Panc1 (cell line): ENCODE data around the gene GPSM1. TPM values are rescaled to one million over a fixed set of nuclear protein-coding genes. Genes with fewer than 3 reads are reported as not detected.

Experiments used
- ATAC-seq: fragments of 200-7000 bp; cut with Tn5 transposase; 2 replicates; pipeline ENCODE4 v1.9.1; 2020; ENCODE audit warnings: mild to moderate bottlenecking, moderate library complexity
- BruUV-seq: library from RNA; stranded (reverse); fragments of 400-500 nt; replicated peaks from 2 replicates; lab custom pipeline; 2021; lab: Mats Ljungman, UMichigan
- CTCF ChIA-PET: fragments of 300-600 bp; sonication (Branson Sonifier 250); formaldehyde crosslinking; loops from one replicate; lab custom pipeline; 2022; ENCODE audit warnings: antibody characterized with exemption; lab: Charles Lee
- POLR2A ChIA-PET: fragments of 300-600 bp; sonication (Branson Sonifier 250); formaldehyde crosslinking; loops from one replicate; lab custom pipeline; 2022; ENCODE audit warnings: antibody characterized with exemption; lab: Charles Lee
- DNase-seq: peaks from one replicate; pipeline ENCODE4 v3.0.0-alpha.2; 2010; ENCODE audit warnings: low read depth, low spot score
- H3K27ac ChIP-seq: 2 replicates; pipeline ENCODE4 v1.5.1; 2011; ENCODE audit warnings: mild to moderate bottlenecking, low read length, inconsistent platforms
- H3K27me3 ChIP-seq: fragments of 200-500 bp; sonication (Bioruptor generic); 2 replicates; pipeline ENCODE4 v1.6.0; 2014; ENCODE audit warnings: low read length, inconsistent platforms; ENCODE audit not compliant: control insufficient read depth, insufficient read depth
- H3K36me3 ChIP-seq: fragments of 200-500 bp; sonication (Bioruptor generic); 2 replicates; pipeline ENCODE4 v1.5.1; 2014; ENCODE audit warnings: inconsistent platforms, mild to moderate bottlenecking, low read length, moderate library complexity; ENCODE audit not compliant: control insufficient read depth, insufficient read depth
- H3K4me1 ChIP-seq: 2 replicates; pipeline ENCODE4 v1.5.1; 2011; ENCODE audit warnings: inconsistent platforms, mild to moderate bottlenecking, low read length, moderate library complexity; ENCODE audit not compliant: control insufficient read depth, insufficient read depth
- H3K4me3 ChIP-seq, 2 experiments: 2 replicates each; pipeline ENCODE4 v1.5.1; 2011 to 2012; ENCODE audit warnings: low read depth in 2 of 2, low read length in 2 of 2, mild to moderate bottlenecking in 2 of 2, inconsistent platforms in 1 of 2, moderate library complexity in 1 of 2
- H3K9me3 ChIP-seq: fragments of 200-500 bp; sonication (Bioruptor generic); 2 replicates; pipeline ENCODE4 v1.5.1; 2014; ENCODE audit warnings: low read depth, mild to moderate bottlenecking, inconsistent platforms, low read length, moderate library complexity; ENCODE audit not compliant: control insufficient read depth, insufficient read depth
- CTCF ChIP-seq: fragments of 450-650 bp; IDR thresholded peaks from 2 replicates; pipeline ENCODE4 v1.5.1; 2017; ENCODE audit warnings: mild to moderate bottlenecking
- POLR2AphosphoS5 ChIP-seq: IDR thresholded peaks from 2 replicates; pipeline ENCODE4 v1.6.1; 2012; ENCODE audit warnings: mild to moderate bottlenecking, low read depth, low read length, moderate library complexity
- REST ChIP-seq, 2 experiments: IDR thresholded peaks; 2 replicates each; pipeline ENCODE4 v1.6.1; 2011 to 2012; ENCODE audit warnings: low read depth in 2 of 2, control low read depth in 1 of 2, low read length in 1 of 2, mild to moderate bottlenecking in 1 of 2, moderate library complexity in 1 of 2; ENCODE audit not compliant: insufficient read depth in 1 of 2
- SIN3A ChIP-seq: IDR thresholded peaks from 2 replicates; pipeline ENCODE4 v1.6.1; 2012; ENCODE audit warnings: low read depth, mild to moderate bottlenecking, low read length, moderate library complexity, borderline replicate concordance; ENCODE audit not compliant: insufficient read depth
- TCF7L2 ChIP-seq: IDR thresholded peaks from 2 replicates; pipeline ENCODE4 v1.6.1; 2011; ENCODE audit warnings: mild to moderate bottlenecking, low read depth, low read length, inconsistent platforms
- in situ Hi-C: cut with HindIII; loops from 2 replicates; pipeline ENCODE4 v1.10.0; 2016; ENCODE audit warnings: low sequenced_read_pairs, low pct_unique_long_range_greater_than_20kb
- intact Hi-C: fragments of 100-400 bp; cut with micrococcal nuclease; formaldehyde crosslinking; loops from one replicate; pipeline ENCODE4 v1.10.0; 2022; ENCODE audit not compliant: unreplicated experiment
- total RNA-seq: library from RNA; stranded (reverse); gene quantifications from one replicate; pipeline ENCODE4 v1.2.1, GENCODE V29; 2021; ENCODE audit not compliant: unreplicated experiment

Gene GPSM1
- total RNA-seq, 1 experiment from 2014 or later: 14.2 TPM

- ATAC-seq (no peak), DNase-seq (no peak)
- intact Hi-C loops (no loop called here), in situ Hi-C loops (no loop called here)
- no peaks in the 10 kb centered on the region for H3K4me1 ChIP-seq
- TF ChIP-seq SIN3A (no peak), POLR2AphosphoS5 (no peak), CTCF (no peak), TCF7L2 (no peak), REST (IDR thresholded peaks at IDR 0.05; ENCODE audit: insufficient read depth in 1 of 2, low read depth in 2 of 2, low read length in 1 of 2) (no peak)
- no peaks in the 10 kb centered on the region; the same call in 1 of the 2 replicates for H3K36me3 ChIP-seq
- no peaks in the 10 kb centered on the region for H3K9me3 ChIP-seq
- H3K4me3 ChIP-seq: no peak overlapping the region
- ChIA-PET POLR2A (no interaction called here), CTCF (no interaction called here)
- H3K27ac ChIP-seq: no peak overlapping the region
- no peaks in the 10 kb centered on the region for H3K27me3 ChIP-seq
- BruUV-seq: no TSS peak
Observed at GRCh38 chr9:136391737-136392537, 64.6 kb downstream of the GPSM1 start.

GRCh38 chr9:136392538-136393449 is 65.5 kb downstream of the GPSM1 start:
- Histone ChIP-seq H3K4me3 (no peak overlapping the region), H3K9me3 (no peaks in the 10 kb centered on the region), H3K27me3 (no peaks in the 10 kb centered on the region), H3K4me1 (no peaks in the 10 kb centered on the region), H3K36me3 (no peaks in the 10 kb centered on the region; the same call in 1 of the 2 replicates), H3K27ac (no peak overlapping the region)
- no TSS peak for BruUV-seq
- ATAC-seq (no peak; the same call in 1 of the 2 replicates), DNase-seq (no peak)
- ChIA-PET POLR2A (no interaction called here), CTCF (no interaction called here)
- TF ChIP-seq TCF7L2 (no peak), SIN3A (no peak), REST (IDR thresholded peaks at IDR 0.05; ENCODE audit: insufficient read depth in 1 of 2, low read depth in 2 of 2, low read length in 1 of 2) (no peak), CTCF (no peak), POLR2AphosphoS5 (no peak)
- in situ Hi-C loops (no loop called here), intact Hi-C loops (no loop called here)
